ENCODE measurements around the gene KIRREL2. TPM values are rescaled to one million over a fixed set of nuclear protein-coding genes. Genes with fewer than 3 reads are reported as not detected.

The KIRREL2 gene
- total and polyA plus RNA-seq, 2 of the 8 experiments (the other 6 are each of a cell fraction or from before 2014, with no cell fraction given): 2.4 to 4.6 TPM

GRCh38 chr19:35911790-35912189, 55.1 kb downstream of the KIRREL2 start:
- H2BK120ac ChIP-seq (replicated peaks; ENCODE audit: low read depth, low read length): no peak overlapping the region
- H3K23me2 ChIP-seq (ENCODE audit: low read depth, low read length): no peaks in the 10 kb centered on the region
- no peak overlapping the region for H3K27ac ChIP-seq (ENCODE audit: low read depth, low read length)
- FAIRE-seq (no peak), DNase-seq (ENCODE audit: low read depth in 1 of 2, low spot score in 2 of 2) (no peak)
- H3K79me2 ChIP-seq (ENCODE audit: control insufficient read depth in 1 of 2, insufficient read depth in 2 of 2, low read length in 2 of 2): no peaks in the 10 kb centered on the region
- no peak overlapping the region for H2BK15ac ChIP-seq (ENCODE audit: low read length)
- WGBS, 2 experiments (ENCODE audit: extremely low coverage in 1 of 2, insufficient coverage in 1 of 2, insufficient read length in 1 of 2, insufficient replicate concordance in 2 of 2, low coverage in 1 of 2, low lambda C conversion rate in 2 of 2, missing lambda C conversion rate in 1 of 2): 88% methylated on average over 5 of the region's 5 CpGs; no CpG with 5 or more reads in 1 of the 2 experiments
- H4K5ac ChIP-seq (ENCODE audit: insufficient read length, low read depth, low read length): no peak overlapping the region
- H4K8ac ChIP-seq (ENCODE audit: extremely low read depth, insufficient read depth, low read length): no peak overlapping the region
- no peak overlapping the region for H2AK5ac ChIP-seq (ENCODE audit: low read depth, low read length)
- no peak overlapping the region for H3K4me2 ChIP-seq (ENCODE audit: insufficient read depth in 1 of 2, low read depth in 2 of 2, low read length in 2 of 2)
- no peaks in the 10 kb centered on the region for H3K27me3 ChIP-seq (replicated peaks in 1 of 4; ENCODE audit: control insufficient read depth in 3 of 4, extremely low read depth in 1 of 4, insufficient read depth in 3 of 4, low read length in 3 of 4)
- no peak overlapping the region for H3K14ac ChIP-seq (ENCODE audit: insufficient read length)
- H2BK20ac ChIP-seq (ENCODE audit: low read length): no peak overlapping the region
- H2AFZ ChIP-seq (ENCODE audit: low read length): no peak overlapping the region
- CTCF ChIA-PET (ENCODE audit: partially characterized antibody): interaction anchor here (0.6 to 2.0 kb wide), 10 partner anchors 10 to 142 kb away, joined by 3 to 11 read pairs (median 4); partner anchors contain the start of gene THAP8
- H4K91ac ChIP-seq (replicated peaks; ENCODE audit: insufficient read length, low read length): no peak overlapping the region
- no peak overlapping the region for H2BK12ac ChIP-seq (ENCODE audit: low read depth, low read length)
- no peak overlapping the region for H3K4me3 ChIP-seq (ENCODE audit: extremely low read depth in 1 of 4, insufficient read depth in 2 of 4, low read depth in 3 of 4, low read length in 4 of 4)
- H3K79me1 ChIP-seq (ENCODE audit: low read depth, low read length): no peaks in the 10 kb centered on the region
- H3K9me3 ChIP-seq (ENCODE audit: insufficient read depth in 2 of 2, low read depth in 1 of 2, low read length in 1 of 2): no peaks in the 10 kb centered on the region
- H3K4ac ChIP-seq (replicated peaks; ENCODE audit: insufficient read length, low read depth, low read length): no peak overlapping the region
- H2BK5ac ChIP-seq (ENCODE audit: low read depth, low read length): no peak overlapping the region
- H3K36me3 ChIP-seq (ENCODE audit: control insufficient read depth in 2 of 4, insufficient read depth in 4 of 4, low read length in 3 of 4): no peaks in the 10 kb centered on the region
- no peak for TF ChIP-seq SP1 (IDR thresholded peaks at IDR 0.05; ENCODE audit: low read depth, low read length)
- TF ChIP-seq SP2 (IDR thresholded peaks at IDR 0.05; ENCODE audit: low read length): no peak
- no peak for TF ChIP-seq HDAC2 (IDR thresholded peaks at IDR 0.05; ENCODE audit: borderline replicate concordance in 1 of 2, low read depth in 2 of 2, low read length in 2 of 2)
- no peak for TF ChIP-seq BCL11A (IDR thresholded peaks at IDR 0.05; ENCODE audit: low read depth in 2 of 2, low read length in 2 of 2)
- no peak for TF ChIP-seq YY1 (IDR thresholded peaks at IDR 0.05; ENCODE audit: low read depth, low read length)
- TF ChIP-seq CHD1 (IDR thresholded peaks at IDR 0.05; ENCODE audit: low read depth, low read length): no peak
- no peak for TF ChIP-seq EP300 (IDR thresholded peaks at IDR 0.05; ENCODE audit: borderline replicate concordance in 1 of 2, low read depth in 2 of 2, low read length in 2 of 2)
- no peak for TF ChIP-seq RAD21 (IDR thresholded peaks at IDR 0.05 in 1 of 2, conservative IDR thresholded peaks at IDR 0.05 in 1 of 2; ENCODE audit: low read depth in 2 of 2, low read length in 2 of 2)
- TF ChIP-seq BRCA1 (IDR thresholded peaks at IDR 0.05; ENCODE audit: low read depth, low read length): no peak
- no peak for TF ChIP-seq USF2 (IDR thresholded peaks at IDR 0.05; ENCODE audit: low read length)
- no peak for TF ChIP-seq HDAC6 (IDR thresholded peaks at IDR 0.05; ENCODE audit: low read depth, low read length)
- H3K23ac ChIP-seq (ENCODE audit: insufficient read length): no peak overlapping the region
- H3K18ac ChIP-seq (ENCODE audit: extremely low read depth, low read length): no peak overlapping the region
- no peaks in the 10 kb centered on the region for H4K20me1 ChIP-seq (replicated peaks in 1 of 2; ENCODE audit: control insufficient read depth in 1 of 2, insufficient read depth in 2 of 2, low read length in 2 of 2)
- H3K9ac ChIP-seq (replicated peaks in 1 of 4; ENCODE audit: extremely low read depth in 1 of 4, low read depth in 3 of 4, low read length in 3 of 4): no peak overlapping the region
- no peak overlapping the region for H3K56ac ChIP-seq (replicated peaks; ENCODE audit: insufficient read length, low read depth, low read length)
- POLR2A ChIA-PET (ENCODE audit: partially characterized antibody): no interaction called here
- H3K4me1 ChIP-seq (replicated peaks in 1 of 4; ENCODE audit: control insufficient read depth in 3 of 4, insufficient read depth in 4 of 4, low read length in 3 of 4): peaks cover 0 to 17% (median 7%) of the 10 kb centered on the region in 4 experiments; a peak in 4 of 7 replicates

Measured in H1 (cell line).